ENCODE measurements around the gene HBE1. TPM values are rescaled to one million over a fixed set of nuclear protein-coding genes. Genes with fewer than 3 reads are reported as not detected.

HBE1 gene
- total and polyA plus RNA-seq, 9 of the 15 experiments (the other 6 are each of a cell fraction or from before 2014, with no cell fraction given), result 612 to 10,250 (median 2,181) TPM

GRCh38 chr11:5284637-5285036, 14.9 kb upstream of the HBE1 start (continued):
- no peak for TF ChIP-seq RREB1 (CRISPR knock-in tag; IDR thresholded peaks at IDR 0.05)
- no peak for TF ChIP-seq NR2C2 (CRISPR knock-in tag; IDR thresholded peaks at IDR 0.05)
- TF ChIP-seq NR2C2 (tag; IDR thresholded peaks at IDR 0.05), result 0 out of 2 replicates have a peak, but pooled peaks have one; percentile 18
- TF ChIP-seq ZNF324 (CRISPR knock-in tag; IDR thresholded peaks at IDR 0.05), result no peak
- no peak for TF ChIP-seq HMGXB4 (CRISPR knock-in tag; IDR thresholded peaks at IDR 0.05)
- no peak for TF ChIP-seq MAZ (CRISPR knock-in tag; conservative IDR thresholded peaks at IDR 0.05 in 1 of 2, IDR thresholded peaks at IDR 0.05 in 1 of 2)
- TF ChIP-seq ZSCAN29 (IDR thresholded peaks at IDR 0.05), result no peak
- TF ChIP-seq ZNF12 (CRISPR knock-in tag; IDR thresholded peaks at IDR 0.05), result no peak
- no peak for TF ChIP-seq ZBTB33 (CRISPR knock-in tag; IDR thresholded peaks at IDR 0.05)
- no peak for TF ChIP-seq HIVEP1 (CRISPR knock-in tag; IDR thresholded peaks at IDR 0.05)
- no peak for TF ChIP-seq ATF1 (CRISPR knock-in tag; IDR thresholded peaks at IDR 0.05)
- no peak for TF ChIP-seq ATF1 (tag; IDR thresholded peaks at IDR 0.05)
- no peak for TF ChIP-seq SP2 (IDR thresholded peaks at IDR 0.05; ENCODE audit: extremely low read depth, low read depth, low read length, poor library complexity, severe bottlenecking)
- no peak for TF ChIP-seq HDGF (IDR thresholded peaks at IDR 0.05)
- TF ChIP-seq CBFA2T2 (conservative IDR thresholded peaks at IDR 0.05), result peak; percentile 96
- peak; percentile 73 for TF ChIP-seq ZKSCAN1 (IDR thresholded peaks at IDR 0.05; ENCODE audit: low read depth, low read length)
- TF ChIP-seq ZNF655 (CRISPR knock-in tag; IDR thresholded peaks at IDR 0.05), result no peak
- 0 out of 2 replicates have a peak, but pooled peaks have one; percentile 64 for TF ChIP-seq SMAD4 (CRISPR knock-in tag; conservative IDR thresholded peaks at IDR 0.05)
- TF ChIP-seq PHTF2 (CRISPR knock-in tag; IDR thresholded peaks at IDR 0.05), result no peak
- no peak for TF ChIP-seq KDM5B (IDR thresholded peaks at IDR 0.05; ENCODE audit: insufficient replicate concordance, low read depth, low read length)

Data from K562 (cell line).